IPS-NIHi7 (cell line): ENCODE results near the gene GLI2.

Experiments
- DNase-seq: peaks from one replicate; pipeline ENCODE4 v3.0.0; 2012; ENCODE audit warnings: mixed read lengths; ENCODE audit errors: extremely low spot score

GLI2 gene

GRCh38 chr2:120735746-120736170, at the start of gene GLI2:
Gene GLI2 (plus strand): TSS chr2:120735868. CDS start chr2:120797321, 61,453 bp downstream.
- DNase-seq = peak; percentile 70

- no peak for DNase-seq
These were observed 49.7 kb upstream of the GLI2 start for GRCh38 chr2:120685974-120686297.

- no peak for DNase-seq
These were observed 49.0 kb upstream of the GLI2 start for GRCh38 chr2:120686511-120687168.

- no peak for DNase-seq
These were observed 48.5 kb upstream of the GLI2 start for GRCh38 chr2:120687210-120687609.

- no peak for DNase-seq
These were observed 45.1 kb upstream of the GLI2 start for GRCh38 chr2:120690521-120690920.

GRCh38 chr2:120691410-120691809, 44.3 kb upstream of the GLI2 start:
- DNase-seq = no peak

GRCh38 chr2:120692691-120693090, 43.0 kb upstream of the GLI2 start:
- no peak for DNase-seq

- no peak for DNase-seq
These were observed 42.5 kb upstream of the GLI2 start for GRCh38 chr2:120693121-120693520.

- no peak for DNase-seq
These were observed 41.6 kb upstream of the GLI2 start for GRCh38 chr2:120694034-120694433.

- DNase-seq = no peak
These were observed 38.2 kb upstream of the GLI2 start for GRCh38 chr2:120697471-120697870.

- no peak for DNase-seq
These were observed 36.4 kb upstream of the GLI2 start for GRCh38 chr2:120699292-120699691.

GRCh38 chr2:120700659-120701058, 35.0 kb upstream of the GLI2 start:
- no peak for DNase-seq

- no peak for DNase-seq
These were observed 34.6 kb upstream of the GLI2 start for GRCh38 chr2:120701096-120701495.

- DNase-seq = no peak
These were observed 34.2 kb upstream of the GLI2 start for GRCh38 chr2:120701499-120701898.

- DNase-seq = no peak
These were observed 33.6 kb upstream of the GLI2 start for GRCh38 chr2:120702061-120702460.

GRCh38 chr2:120702801-120703200, 32.9 kb upstream of the GLI2 start:
- no peak for DNase-seq

- DNase-seq = no peak
These were observed 32.2 kb upstream of the GLI2 start for GRCh38 chr2:120703330-120703994.

GRCh38 chr2:120704696-120705095, 31.0 kb upstream of the GLI2 start:
- no peak for DNase-seq

GRCh38 chr2:120707816-120708215, 27.9 kb upstream of the GLI2 start:
- no peak for DNase-seq

GRCh38 chr2:120708944-120709607, 26.6 kb upstream of the GLI2 start:
- no peak for DNase-seq

GRCh38 chr2:120709608-120710041, 26.0 kb upstream of the GLI2 start:
- peak; percentile 53 for DNase-seq

GRCh38 chr2:120710256-120710655, 25.4 kb upstream of the GLI2 start:
- DNase-seq = no peak

GRCh38 chr2:120711694-120712093, 24.0 kb upstream of the GLI2 start:
- no peak for DNase-seq
